Right lobe of liver (tissue), 4 donors: ENCODE data around the gene TSPAN31.

ENCODE experiments used
- POLR2A ChIP-seq: fragments of 450-650 bp; IDR thresholded peaks from one replicate; pipeline ENCODE4 v1.6.1; 2017; ENCODE audit warnings: antibody characterized with exemption, mild to moderate bottlenecking
- TF ChIP-seq, protein P1 (sequence below), 4 donors: fragments of 200-600 bp in 3 of 4; fragments of 450-650 bp in 1 of 4; IDR thresholded peaks; one replicate each; pipeline versions ENCODE4 v1.5.1 to v1.8.0; 2016 to 2022; ENCODE audit warnings: antibody characterized with exemption in 4 of 4, mild to moderate bottlenecking in 2 of 4
- donor health status: DM: no; HTN: no; CAD: no.
- donor health status: DM: no; HTN: no; CAD: no.
- donor health status: DM: no; HTN: yes; CAD: no.

DNA sequence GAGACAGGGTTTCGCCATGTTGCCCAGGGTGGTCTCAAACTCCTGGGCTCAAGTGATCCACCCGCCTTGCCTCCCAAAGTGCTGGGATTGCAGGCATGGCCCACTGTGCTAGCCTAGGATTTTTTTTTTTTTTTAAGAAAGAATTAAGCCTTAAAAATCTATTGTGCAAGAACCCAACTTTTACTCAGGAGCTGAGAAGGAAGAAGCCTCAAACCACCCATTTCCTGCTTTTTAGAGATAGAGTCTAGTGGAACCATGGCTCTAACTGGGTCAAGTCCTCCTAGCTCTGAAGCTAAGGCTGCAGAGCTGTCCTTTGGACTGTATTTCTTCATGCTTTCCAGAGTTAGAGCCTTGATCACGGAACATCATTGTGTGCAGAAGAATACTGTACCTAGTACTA lies 36.4 kb downstream of the TSPAN31 start:
- TF ChIP-seq, protein P1, sequence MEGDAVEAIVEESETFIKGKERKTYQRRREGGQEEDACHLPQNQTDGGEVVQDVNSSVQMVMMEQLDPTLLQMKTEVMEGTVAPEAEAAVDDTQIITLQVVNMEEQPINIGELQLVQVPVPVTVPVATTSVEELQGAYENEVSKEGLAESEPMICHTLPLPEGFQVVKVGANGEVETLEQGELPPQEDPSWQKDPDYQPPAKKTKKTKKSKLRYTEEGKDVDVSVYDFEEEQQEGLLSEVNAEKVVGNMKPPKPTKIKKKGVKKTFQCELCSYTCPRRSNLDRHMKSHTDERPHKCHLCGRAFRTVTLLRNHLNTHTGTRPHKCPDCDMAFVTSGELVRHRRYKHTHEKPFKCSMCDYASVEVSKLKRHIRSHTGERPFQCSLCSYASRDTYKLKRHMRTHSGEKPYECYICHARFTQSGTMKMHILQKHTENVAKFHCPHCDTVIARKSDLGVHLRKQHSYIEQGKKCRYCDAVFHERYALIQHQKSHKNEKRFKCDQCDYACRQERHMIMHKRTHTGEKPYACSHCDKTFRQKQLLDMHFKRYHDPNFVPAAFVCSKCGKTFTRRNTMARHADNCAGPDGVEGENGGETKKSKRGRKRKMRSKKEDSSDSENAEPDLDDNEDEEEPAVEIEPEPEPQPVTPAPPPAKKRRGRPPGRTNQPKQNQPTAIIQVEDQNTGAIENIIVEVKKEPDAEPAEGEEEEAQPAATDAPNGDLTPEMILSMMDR (IDR thresholded peaks at IDR 0.05) = no peak
- no peak for TF ChIP-seq POLR2A
